GM23338 (cell line): ENCODE results near the gene ASS1. TPM values are rescaled to one million over a fixed set of nuclear protein-coding genes. Genes with fewer than 3 reads are reported as not detected.

Source experiments
- ATAC-seq: fragments of 200-7000 bp; cut with Tn5 transposase; 3 replicates; pipeline ENCODE4 v1.9.1; 2020
- DNase-seq: peaks from one replicate; pipeline ENCODE4 v3.0.0-alpha.2; 2015; ENCODE audit warnings: low spot score
- H2AFZ ChIP-seq: fragments of 200-600 bp; sonication (generic); 2 replicates; pipeline ENCODE4 v1.8.0; 2016; ENCODE audit warnings: antibody characterized with exemption, mild to moderate bottlenecking, moderate library complexity
- H3F3A ChIP-seq: fragments of 200-600 bp; sonication (generic); replicated peaks from 2 replicates; pipeline ENCODE4 v1.8.0; 2017; ENCODE audit warnings: antibody characterized with exemption, mixed run types, low read depth
- H3K27ac ChIP-seq: fragments of 200-600 bp; sonication (generic); 2 replicates; pipeline ENCODE4 v1.6.1; 2016; ENCODE audit warnings: low read depth
- H3K27me3 ChIP-seq: fragments of 200-600 bp; sonication (generic); 2 replicates; pipeline ENCODE4 v1.8.0; 2016; ENCODE audit warnings: mild to moderate bottlenecking, mixed run types, moderate library complexity; ENCODE audit not compliant: insufficient read depth
- H3K36me3 ChIP-seq: fragments of 200-600 bp; sonication (generic); 2 replicates; pipeline ENCODE4 v1.8.0; 2016; ENCODE audit warnings: mild to moderate bottlenecking; ENCODE audit not compliant: insufficient read depth
- H3K4me1 ChIP-seq: fragments of 200-600 bp; sonication (generic); 2 replicates; pipeline ENCODE4 v1.8.0; 2016; ENCODE audit warnings: mild to moderate bottlenecking, moderate library complexity; ENCODE audit not compliant: insufficient read depth
- H3K4me2 ChIP-seq: fragments of 200-600 bp; sonication (generic); 2 replicates; pipeline ENCODE4 v1.7.1; 2017; ENCODE audit warnings: mixed run types
- H3K4me3 ChIP-seq: fragments of 200-600 bp; sonication (generic); 2 replicates; pipeline ENCODE4 v1.6.1; 2016; ENCODE audit warnings: mixed run types
- H3K79me2 ChIP-seq: fragments of 200-600 bp; sonication (generic); replicated peaks from 2 replicates; pipeline ENCODE4 v1.8.0; 2017; ENCODE audit warnings: mild to moderate bottlenecking; ENCODE audit not compliant: insufficient read depth
- H3K9me2 ChIP-seq: fragments of 200-600 bp; sonication (generic); 2 replicates; pipeline ENCODE4 v1.8.0; 2017; ENCODE audit not compliant: insufficient read depth
- H4K20me1 ChIP-seq: fragments of 200-600 bp; sonication (generic); replicated peaks from 2 replicates; pipeline ENCODE4 v1.8.0; 2017; ENCODE audit warnings: mild to moderate bottlenecking; ENCODE audit not compliant: insufficient read depth
- H3K27ac Mint-ChIP-seq: 2 replicates; pipeline ENCODE4 v1.8.0; 2020; ENCODE audit warnings: inconsistent platforms, mild to moderate bottlenecking, moderate library complexity, mixed read lengths
- H3K27me3 Mint-ChIP-seq: 3 replicates; pipeline ENCODE4 v1.8.0; 2022; ENCODE audit warnings: low read depth, mild to moderate bottlenecking, moderate library complexity, mixed read lengths, inconsistent platforms; ENCODE audit not compliant: insufficient read depth, poor library complexity
- H3K36me3 Mint-ChIP-seq: 3 replicates; pipeline ENCODE4 v1.8.0; 2021; ENCODE audit warnings: low read depth, mild to moderate bottlenecking, inconsistent platforms, moderate library complexity, mixed read lengths
- H3K4me1 Mint-ChIP-seq: 3 replicates; pipeline ENCODE4 v1.8.0; 2020; ENCODE audit warnings: mild to moderate bottlenecking, inconsistent platforms, mixed read lengths
- H3K4me3 Mint-ChIP-seq: 3 replicates; pipeline ENCODE4 v1.8.0; 2021; ENCODE audit warnings: moderate library complexity, mild to moderate bottlenecking, inconsistent platforms, mixed read lengths
- H3K9me3 Mint-ChIP-seq: 3 replicates; pipeline ENCODE4 v1.8.0; 2020; ENCODE audit warnings: moderate library complexity, mild to moderate bottlenecking, inconsistent platforms, mixed read lengths
- CREB1 ChIP-seq: fragments of 250-450 bp; sonication (Bioruptor Pico); IDR thresholded peaks from 2 replicates; pipeline ENCODE4 v1.5.0; 2020; ENCODE audit warnings: low read depth, mild to moderate bottlenecking, moderate library complexity
- EZH2 ChIP-seq: fragments of 200-600 bp; sonication (generic); IDR thresholded peaks from one replicate; pipeline ENCODE4 v1.8.0; 2017; ENCODE audit warnings: antibody characterized with exemption, mild to moderate bottlenecking, low read depth; ENCODE audit not compliant: unreplicated experiment
- EZH2phosphoT487 ChIP-seq: fragments of 200-600 bp; sonication (generic); IDR thresholded peaks from one replicate; pipeline ENCODE4 v1.8.1; 2018; ENCODE audit warnings: antibody characterized with exemption; ENCODE audit not compliant: unreplicated experiment
- JUNB ChIP-seq: IDR thresholded peaks from one replicate; pipeline ENCODE4 v1.6.1; 2016; ENCODE audit warnings: antibody characterized with exemption; ENCODE audit not compliant: unreplicated experiment
- NANOG ChIP-seq: IDR thresholded peaks from 2 replicates; pipeline ENCODE4 v1.6.1; 2016; ENCODE audit warnings: antibody characterized with exemption, borderline replicate concordance
- POLR2AphosphoS5 ChIP-seq: IDR thresholded peaks from 2 replicates; pipeline ENCODE4 v1.6.1; 2016; ENCODE audit warnings: antibody characterized with exemption, low read depth
- REST ChIP-seq: IDR thresholded peaks from one replicate; pipeline ENCODE4 v1.6.1; 2018; ENCODE audit warnings: antibody characterized with exemption; ENCODE audit not compliant: unreplicated experiment
- STAT1 ChIP-seq: IDR thresholded peaks from one replicate; pipeline ENCODE4 v1.6.1; 2016; ENCODE audit warnings: antibody characterized with exemption; ENCODE audit not compliant: unreplicated experiment
- ZNF114 ChIP-seq: fragments of 250-450 bp; sonication (Bioruptor Pico); IDR thresholded peaks from 2 replicates; pipeline ENCODE4 v1.5.0; 2020; ENCODE audit warnings: mild to moderate bottlenecking, moderate library complexity
- ZNF331 ChIP-seq: fragments of 250-450 bp; sonication (Bioruptor Pico); IDR thresholded peaks from 2 replicates; pipeline ENCODE4 v1.5.0; 2020; ENCODE audit warnings: low read depth, mild to moderate bottlenecking, moderate library complexity
- polyA plus RNA-seq: library from polyadenylated mRNA; unstranded; fragments of >200 nt; fragmentation: Nextera tagmentation; extraction: Ambion mirVana; gene quantifications from 2 replicates; pipeline ENCODE4 v1.2.1, GENCODE V29; 2016
- total RNA-seq: library from RNA; depleted of rRNA; stranded (reverse); fragments of >200 nt; shearing (Covaris generic); gene quantifications from 2 replicates; pipeline ENCODE4 v1.2.3, GENCODE V29; 2014
- TF ChIP-seq, protein P1 (sequence below), 2 experiments: fragments of 200-600 bp in 1 of 2; sonication (generic) in 1 of 2; conservative IDR thresholded peaks; 2 replicates each; pipeline versions ENCODE4 v1.5.1 to v1.6.1; 2016 to 2017; ENCODE audit warnings: antibody characterized with exemption in 2 of 2, low read depth in 2 of 2, mild to moderate bottlenecking in 2 of 2, moderate library complexity in 1 of 2
- TF ChIP-seq, protein P2 (sequence below): IDR thresholded peaks from 2 replicates; pipeline ENCODE4 v1.6.1; 2016; ENCODE audit warnings: antibody characterized with exemption

Gene ASS1
- total and polyA plus RNA-seq, 2 experiments from 2014 or later: 65.8 to 103 TPM

DNA sequence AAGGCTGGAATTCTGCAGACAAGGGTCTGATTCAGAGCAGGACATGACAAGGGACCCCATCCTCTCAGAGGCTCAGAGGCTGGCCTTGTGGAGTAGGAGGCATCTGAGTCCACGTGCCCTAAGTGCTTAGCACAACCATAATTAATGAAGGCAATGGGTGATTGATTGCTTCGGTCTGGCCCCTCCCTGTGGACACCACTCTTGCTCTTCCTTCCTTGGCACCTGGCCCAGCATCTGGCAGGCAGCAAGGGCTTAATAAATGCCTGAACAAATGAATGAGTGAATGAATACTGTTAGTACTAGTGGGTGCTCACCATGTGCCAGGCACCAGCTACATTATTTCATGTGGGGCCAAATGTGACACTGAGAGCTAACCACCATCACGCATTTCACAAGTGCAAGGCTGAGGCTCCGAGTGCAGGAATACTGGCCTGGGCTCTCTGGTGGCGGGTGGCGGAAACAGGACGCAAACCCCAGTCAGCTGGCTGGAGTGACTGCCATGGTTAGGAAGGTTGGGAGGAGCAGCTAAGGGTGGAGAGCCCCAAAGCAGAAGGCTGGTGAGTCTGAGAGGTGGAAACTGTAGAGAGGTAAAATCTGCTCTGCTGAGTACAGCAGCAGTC is 53.6 kb downstream of the ASS1 start (continued):
- TF ChIP-seq STAT1: no peak
- no peak for TF ChIP-seq EZH2
- no peak for TF ChIP-seq REST
- no peak for TF ChIP-seq NANOG
- no peak for TF ChIP-seq CREB1 (CRISPR knock-in tag)

- Mint-ChIP-seq H3K9me3 (peaks cover 6% of the 10 kb centered on the region; the same call in 1 of the 3 replicates), H3K36me3 (peaks cover 47% of the 10 kb centered on the region)
- TF ChIP-seq CREB1 (CRISPR knock-in tag): no peak
- no peak for TF ChIP-seq EZH2phosphoT487
- TF ChIP-seq ZNF114: no peak
- TF ChIP-seq, protein P1, sequence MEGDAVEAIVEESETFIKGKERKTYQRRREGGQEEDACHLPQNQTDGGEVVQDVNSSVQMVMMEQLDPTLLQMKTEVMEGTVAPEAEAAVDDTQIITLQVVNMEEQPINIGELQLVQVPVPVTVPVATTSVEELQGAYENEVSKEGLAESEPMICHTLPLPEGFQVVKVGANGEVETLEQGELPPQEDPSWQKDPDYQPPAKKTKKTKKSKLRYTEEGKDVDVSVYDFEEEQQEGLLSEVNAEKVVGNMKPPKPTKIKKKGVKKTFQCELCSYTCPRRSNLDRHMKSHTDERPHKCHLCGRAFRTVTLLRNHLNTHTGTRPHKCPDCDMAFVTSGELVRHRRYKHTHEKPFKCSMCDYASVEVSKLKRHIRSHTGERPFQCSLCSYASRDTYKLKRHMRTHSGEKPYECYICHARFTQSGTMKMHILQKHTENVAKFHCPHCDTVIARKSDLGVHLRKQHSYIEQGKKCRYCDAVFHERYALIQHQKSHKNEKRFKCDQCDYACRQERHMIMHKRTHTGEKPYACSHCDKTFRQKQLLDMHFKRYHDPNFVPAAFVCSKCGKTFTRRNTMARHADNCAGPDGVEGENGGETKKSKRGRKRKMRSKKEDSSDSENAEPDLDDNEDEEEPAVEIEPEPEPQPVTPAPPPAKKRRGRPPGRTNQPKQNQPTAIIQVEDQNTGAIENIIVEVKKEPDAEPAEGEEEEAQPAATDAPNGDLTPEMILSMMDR (conservative IDR thresholded peaks at IDR 0.05; ENCODE audit: low read depth in 2 of 2): no peak
- TF ChIP-seq STAT1: no peak
- no peak for TF ChIP-seq NANOG
- TF ChIP-seq REST: no peak
- TF ChIP-seq EZH2: no peak
- no peak for TF ChIP-seq ZNF331 (CRISPR knock-in tag)
- TF ChIP-seq JUNB: no peak
- TF ChIP-seq POLR2AphosphoS5: no peak
- TF ChIP-seq, protein P2, sequence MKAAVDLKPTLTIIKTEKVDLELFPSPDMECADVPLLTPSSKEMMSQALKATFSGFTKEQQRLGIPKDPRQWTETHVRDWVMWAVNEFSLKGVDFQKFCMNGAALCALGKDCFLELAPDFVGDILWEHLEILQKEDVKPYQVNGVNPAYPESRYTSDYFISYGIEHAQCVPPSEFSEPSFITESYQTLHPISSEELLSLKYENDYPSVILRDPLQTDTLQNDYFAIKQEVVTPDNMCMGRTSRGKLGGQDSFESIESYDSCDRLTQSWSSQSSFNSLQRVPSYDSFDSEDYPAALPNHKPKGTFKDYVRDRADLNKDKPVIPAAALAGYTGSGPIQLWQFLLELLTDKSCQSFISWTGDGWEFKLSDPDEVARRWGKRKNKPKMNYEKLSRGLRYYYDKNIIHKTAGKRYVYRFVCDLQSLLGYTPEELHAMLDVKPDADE: no peak
These were observed 54.3 kb downstream of the ASS1 start for GRCh38 chr9:130498918-130499698.

More at GRCh38 chr9:130498918-130499698, 54.3 kb downstream of the ASS1 start:
- H3K4me2 ChIP-seq: no peak overlapping the region
- no peaks in the 10 kb centered on the region for H4K20me1 ChIP-seq
- peaks cover 4% of the 10 kb centered on the region for H3K36me3 ChIP-seq
- 0 out of 2 replicates have a peak, but pooled peaks cover 4% of the 10 kb centered on the region for H3K4me1 ChIP-seq
- H2AFZ ChIP-seq: no peak overlapping the region
- H3K79me2 ChIP-seq: no peaks in the 10 kb centered on the region
- no peaks in the 10 kb centered on the region for H3K9me2 ChIP-seq
- Mint-ChIP-seq H3K4me1 (peaks cover 10% of the 10 kb centered on the region), H3K27ac (no peak overlapping the region), H3K27me3 (peaks cover 9% of the 10 kb centered on the region), H3K4me3 (no peak overlapping the region)
- H3K27me3 ChIP-seq: no peaks in the 10 kb centered on the region
- H3K4me3 ChIP-seq: no peak overlapping the region
- H3F3A ChIP-seq: no peaks in the 10 kb centered on the region
- no peak overlapping the region for H3K27ac ChIP-seq
- ATAC-seq: no peak
- no peak for DNase-seq
